ENCODE measurements around the gene EFNA2.
A peak's percentile ranks its signal among the peaks of the same experiment; 100 is the strongest.
"Not testable (repeated sequence)": the region's sequence is repeated elsewhere in the genome, so short reads cannot be mapped to it uniquely, and the experiment has no call there.

The EFNA2 gene

DNA sequence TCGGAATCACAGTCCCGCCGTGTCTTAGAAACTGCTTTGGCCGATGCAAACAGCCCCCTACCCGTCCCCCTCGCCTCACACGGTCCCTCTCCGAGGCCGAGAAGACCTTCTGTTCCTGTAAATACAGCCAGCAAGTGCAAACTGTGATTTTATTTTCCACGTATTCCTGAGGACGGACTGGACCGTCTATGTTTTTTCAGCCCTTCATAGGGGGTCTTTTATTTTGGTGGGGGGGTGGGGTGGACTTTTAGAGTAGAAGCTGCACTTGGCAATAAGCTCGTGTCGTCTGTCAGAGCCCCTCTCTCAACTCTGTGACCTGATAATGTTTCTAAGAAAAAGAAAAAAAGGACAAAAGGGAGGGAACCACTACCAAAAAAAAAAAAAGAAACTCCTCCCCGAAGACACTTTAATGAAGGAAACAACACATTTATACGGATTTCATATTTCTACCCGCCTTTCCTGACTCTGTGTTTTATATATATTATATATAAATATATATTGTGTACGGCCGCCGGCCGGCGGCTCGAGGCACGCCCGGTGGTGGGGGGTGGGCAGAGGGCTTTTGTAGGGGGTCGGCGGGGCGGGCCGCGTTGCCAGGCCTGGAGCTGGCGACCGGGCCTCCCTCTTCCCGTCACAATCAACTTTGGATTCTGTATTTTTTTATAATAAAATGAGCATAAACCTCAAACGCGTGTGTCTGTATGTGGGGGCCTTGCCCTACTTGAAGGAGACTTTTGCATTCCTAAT is 15.2 kb downstream of the EFNA2 start:
- DNase-seq, result no peak

DNA sequence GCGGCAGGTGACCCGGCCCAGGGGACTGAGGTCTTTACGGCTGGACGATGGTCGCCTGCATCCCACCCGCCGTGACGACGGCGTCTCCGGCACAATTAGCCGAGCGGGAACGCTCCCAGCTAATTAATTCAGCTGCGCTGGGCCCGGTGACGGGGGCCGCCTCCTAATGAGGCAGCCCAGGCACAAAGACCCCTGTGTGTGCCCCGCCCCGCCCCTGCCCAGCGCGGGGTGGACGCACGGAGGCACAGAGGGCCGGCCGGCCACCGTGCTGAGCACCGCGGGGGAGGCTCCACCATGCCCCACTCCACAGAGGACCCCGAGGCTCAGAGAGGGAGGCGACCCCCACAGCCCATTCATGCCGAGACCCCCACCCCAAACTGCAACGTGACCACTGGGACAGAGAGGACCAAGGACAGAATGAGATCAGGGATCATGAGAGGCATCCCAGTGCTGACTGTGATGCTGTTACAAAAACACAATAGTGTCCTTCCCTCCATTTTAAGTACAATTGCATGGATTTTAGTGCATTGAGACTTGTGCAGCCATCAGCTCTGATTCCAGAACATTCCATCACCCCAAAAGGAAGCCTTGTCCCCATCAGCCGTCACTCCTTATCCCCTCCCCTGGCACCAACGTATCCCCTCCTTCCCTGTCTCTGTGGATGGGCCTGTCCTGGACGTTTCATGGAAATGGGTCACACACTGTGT is 17.0 kb downstream of the EFNA2 start:
- DNase-seq, result no peak

DNA sequence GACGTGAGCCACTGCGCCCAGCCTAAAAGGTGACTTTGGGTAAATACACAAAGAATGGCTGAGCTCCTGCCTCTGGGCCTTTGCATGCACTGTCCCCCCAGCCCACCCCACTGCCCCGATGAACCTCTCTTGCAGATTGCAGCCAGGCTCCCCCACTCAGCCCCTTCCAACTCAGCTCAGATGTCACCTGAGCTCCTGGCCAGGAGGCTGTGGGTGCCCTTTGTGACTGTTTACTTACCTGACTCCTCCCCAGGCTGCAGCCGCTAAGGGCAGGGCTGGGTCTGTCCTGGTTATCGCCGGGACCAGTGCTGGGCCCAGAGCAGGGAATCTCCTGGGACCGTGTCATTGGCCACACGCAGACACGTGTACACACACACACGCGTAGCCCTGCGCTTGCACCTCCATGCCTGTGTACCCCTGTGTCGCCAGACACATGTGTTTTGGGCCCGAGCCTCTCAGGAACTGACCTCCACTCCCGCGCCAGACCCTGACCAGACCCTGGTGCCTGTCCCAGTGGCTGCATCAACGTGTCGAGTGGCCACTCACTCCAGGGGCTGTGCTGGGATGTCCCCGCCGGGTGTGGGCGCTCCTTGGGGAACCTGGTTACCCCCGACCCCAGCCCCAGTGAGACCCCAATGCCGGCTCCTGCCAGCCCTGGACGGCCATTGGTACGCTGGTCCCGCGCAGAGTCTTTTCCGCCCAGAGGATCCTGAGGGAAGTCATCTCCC is 18.7 kb downstream of the EFNA2 start:
- DNase-seq, result no peak

DNA sequence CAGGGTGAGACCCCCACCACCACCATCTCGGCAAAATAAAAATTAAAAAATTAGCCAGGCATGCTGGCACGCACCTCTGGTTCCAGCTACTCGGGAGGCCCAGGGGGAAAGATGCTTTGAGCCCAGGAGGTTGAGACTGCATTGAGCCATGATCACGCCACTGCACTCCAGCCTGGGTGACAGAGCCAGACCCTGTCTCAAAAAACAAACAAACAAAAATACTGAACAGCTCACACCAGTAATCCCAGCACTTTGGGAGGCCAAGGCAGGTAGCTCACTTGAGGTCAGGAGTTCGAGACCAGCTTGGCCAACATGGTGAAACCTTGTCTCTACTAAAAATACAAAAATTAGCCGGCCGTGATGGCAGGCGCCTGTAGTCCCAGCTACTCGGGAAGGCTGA is 19.7 kb downstream of the EFNA2 start:
- DNase-seq, result not testable (repeated sequence)

DNA sequence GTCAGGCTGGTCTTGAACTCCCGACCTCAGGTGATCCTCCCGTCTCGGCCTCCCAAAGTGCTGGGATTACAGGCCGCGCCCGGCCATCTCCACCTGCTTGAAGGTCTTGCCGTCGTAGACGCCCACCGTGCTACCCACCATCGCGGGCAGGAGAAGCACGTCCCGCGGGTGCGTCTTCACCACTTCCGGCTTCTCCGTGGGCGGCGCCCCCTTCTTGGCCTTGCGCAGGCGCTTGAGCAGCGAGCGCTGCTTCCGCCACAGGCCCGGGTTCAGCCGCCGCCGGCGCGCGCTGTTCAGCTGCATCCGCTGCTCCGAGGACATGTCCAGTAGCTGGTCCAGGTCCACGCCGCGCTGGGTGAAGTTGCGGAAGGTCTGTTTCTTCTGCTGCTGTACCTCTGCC is 21.6 kb downstream of the EFNA2 start:
- DNase-seq, result no peak

DNA sequence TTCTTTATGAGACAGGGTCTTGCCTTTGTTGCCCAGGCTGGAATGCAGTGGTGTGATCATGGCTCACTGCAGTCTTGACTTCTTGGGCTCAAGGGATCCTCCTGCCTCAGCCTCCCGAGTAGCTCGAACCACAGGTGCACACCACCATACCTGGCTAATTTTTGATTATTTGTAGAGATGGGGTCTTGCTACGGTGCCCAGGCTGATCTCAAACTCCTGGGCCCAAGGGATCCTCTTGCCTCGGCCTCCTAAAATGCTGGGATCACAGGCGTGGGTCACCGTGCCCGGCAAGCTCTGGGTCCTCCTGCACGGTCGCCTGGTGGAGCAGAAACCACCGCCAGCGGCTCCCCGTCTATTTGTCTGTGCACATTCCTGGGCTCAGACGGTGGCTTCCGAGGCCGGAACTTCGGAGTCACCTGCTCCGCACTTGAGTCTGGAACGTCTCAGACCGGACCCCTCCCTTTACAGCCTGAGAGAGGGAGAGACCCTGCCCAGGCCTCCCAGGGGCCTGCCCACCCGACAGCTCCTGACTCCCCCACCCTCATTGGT is 22.2 kb downstream of the EFNA2 start:
- no peak for DNase-seq

DNA sequence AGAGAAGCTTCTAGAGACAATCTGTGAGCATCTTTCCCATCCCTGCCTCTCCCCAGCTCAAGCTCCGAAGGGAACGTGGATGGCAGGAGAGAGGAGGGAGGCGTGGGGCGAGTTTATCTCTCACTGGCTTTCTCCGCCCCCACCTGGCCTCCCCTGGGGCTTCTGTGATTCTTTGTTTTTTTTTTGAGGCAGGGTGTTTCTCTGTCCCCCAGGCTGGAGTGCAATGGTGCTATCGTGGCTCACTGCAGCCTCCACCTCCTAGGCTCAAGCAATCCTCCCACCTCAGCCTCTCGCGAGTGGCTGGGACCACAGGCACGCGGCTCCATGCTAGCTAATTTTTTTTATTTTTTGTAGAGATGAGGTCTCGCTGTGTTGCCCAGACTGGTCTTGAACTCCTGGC is 23.0 kb downstream of the EFNA2 start:
- no peak for DNase-seq

DNA sequence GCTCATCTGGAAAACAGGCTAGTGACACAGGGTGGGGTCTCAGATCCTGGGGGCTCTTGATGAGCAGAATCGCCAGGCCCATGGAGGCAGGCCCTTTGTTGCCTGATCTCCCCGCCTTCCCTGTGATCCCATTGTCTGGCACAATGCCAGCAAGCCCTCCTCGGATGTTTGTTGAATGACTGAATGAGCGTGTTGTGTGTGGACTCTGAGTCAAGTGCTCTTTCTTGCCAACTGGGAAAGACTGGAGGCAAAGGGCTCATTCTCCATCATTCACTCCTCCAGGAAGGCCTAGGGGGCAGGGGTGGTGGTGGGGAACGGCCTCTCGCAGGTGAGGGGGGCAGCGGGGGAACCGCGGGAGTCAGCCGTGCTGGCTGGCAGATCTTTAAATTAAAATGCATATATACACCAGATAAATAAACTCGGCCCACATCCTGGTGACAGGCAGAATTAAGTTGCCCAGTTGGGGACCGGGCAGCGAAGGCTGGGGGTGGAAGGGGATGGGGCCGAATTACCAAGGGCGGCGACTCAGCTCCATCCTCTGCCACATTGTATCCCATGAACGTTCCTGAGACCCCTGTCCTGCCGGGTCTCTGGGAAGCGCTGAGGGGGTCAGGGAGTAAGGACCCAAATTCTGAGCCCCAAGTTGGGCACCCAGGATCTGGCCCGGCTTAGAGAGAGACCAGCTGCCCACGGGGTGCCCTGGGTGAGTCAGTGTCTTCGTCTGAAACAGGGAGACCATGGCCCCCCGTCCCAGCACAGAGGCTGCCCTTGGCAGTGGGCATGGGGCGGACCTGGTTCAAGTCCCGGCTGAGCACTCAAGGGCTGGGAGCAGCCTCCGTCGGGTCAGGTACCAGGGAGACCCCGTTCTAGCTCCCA is 24.5 kb downstream of the EFNA2 start:
- DNase-seq, result no peak

DNA sequence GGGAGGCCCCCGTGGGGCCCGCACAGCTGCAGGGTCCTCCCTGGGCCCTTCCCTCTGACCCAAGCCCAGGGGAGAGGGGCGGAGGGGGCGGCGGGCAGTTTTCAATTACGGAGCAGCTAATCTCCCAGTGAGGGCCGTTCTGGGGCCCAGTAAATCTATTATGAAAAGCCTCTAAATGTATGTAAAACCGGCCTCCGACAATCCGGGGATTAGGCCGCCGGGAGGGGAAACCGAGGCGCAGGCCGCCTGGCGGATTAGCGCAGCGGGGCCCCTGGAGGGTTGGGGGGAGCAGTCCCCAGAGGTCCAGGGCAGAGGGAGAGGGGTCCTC is 25.1 kb downstream of the EFNA2 start:
- no peak for DNase-seq

DNA sequence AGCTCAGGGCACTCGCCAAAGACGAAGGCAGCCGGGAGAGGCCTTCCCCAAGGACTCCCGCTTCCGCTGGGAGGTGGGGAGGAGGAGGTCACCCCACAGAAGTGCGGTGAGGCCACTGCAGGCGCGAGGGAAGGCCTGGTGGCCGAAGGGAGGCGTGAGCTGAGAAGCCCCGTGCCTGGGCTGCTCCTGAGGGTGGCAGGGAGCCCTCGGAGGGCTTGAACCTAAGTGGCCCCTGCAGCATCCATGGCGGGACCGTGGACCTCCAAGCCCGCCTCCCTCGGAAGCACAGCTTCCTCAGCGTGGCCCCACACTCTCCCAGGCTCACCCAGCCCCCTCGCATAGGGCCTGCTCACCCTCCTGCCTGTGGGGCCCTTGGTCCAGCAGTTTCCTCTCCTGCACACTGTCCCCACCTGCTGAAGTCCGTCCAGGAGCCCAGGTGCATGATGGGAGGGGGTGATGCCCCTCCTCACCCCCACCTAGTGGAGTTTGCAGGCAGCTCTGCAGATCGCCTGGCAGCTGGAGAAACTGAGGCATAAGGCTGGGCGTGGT is 25.9 kb downstream of the EFNA2 start:
- DNase-seq, result no peak

DNA sequence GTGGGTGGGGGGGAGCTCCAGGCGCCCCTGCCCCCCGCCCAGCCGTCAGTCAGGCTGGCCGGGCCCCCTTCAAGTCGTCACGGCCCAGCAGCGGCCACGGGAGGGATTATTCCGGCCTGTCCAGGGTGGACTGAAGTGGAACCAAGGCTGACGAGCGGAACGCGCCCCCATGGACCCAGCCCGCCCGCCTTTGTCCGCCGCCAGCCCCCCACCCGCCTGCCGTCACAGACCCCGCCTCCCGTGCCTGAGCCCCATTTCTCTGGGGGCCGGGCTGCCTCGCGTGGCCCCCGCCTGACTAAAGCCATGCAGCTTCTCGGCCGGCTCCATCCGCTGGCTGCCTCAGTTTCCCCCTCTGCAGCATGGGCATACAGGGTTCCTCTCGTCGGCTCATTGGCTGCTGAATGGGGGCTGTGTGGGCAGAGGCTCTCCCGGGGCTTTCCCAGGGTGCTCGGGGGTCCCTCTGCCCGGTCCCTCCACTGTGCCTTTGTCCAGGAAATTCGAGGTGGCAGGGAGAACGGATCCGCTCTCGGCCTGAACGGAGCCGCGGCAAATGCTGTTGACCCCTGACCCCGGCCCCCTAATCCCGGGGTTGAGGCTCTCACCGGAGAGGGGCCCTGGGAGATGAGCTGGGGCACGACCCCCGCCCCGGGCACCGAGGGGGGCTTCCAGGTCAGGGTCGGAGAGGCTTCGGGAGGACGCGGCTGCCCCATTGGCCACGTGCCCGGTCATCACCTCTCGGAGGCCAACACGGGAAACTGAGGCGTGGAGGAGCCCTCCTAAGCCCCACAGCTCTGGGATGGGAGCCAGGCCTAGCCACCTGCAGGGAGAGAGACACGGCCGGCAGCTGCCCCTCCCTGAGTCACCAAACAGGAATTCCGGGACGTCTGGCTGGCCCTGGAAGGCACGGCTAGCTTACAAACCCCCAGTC is 27.4 kb downstream of the EFNA2 start:
- DNase-seq, result no peak

DNA sequence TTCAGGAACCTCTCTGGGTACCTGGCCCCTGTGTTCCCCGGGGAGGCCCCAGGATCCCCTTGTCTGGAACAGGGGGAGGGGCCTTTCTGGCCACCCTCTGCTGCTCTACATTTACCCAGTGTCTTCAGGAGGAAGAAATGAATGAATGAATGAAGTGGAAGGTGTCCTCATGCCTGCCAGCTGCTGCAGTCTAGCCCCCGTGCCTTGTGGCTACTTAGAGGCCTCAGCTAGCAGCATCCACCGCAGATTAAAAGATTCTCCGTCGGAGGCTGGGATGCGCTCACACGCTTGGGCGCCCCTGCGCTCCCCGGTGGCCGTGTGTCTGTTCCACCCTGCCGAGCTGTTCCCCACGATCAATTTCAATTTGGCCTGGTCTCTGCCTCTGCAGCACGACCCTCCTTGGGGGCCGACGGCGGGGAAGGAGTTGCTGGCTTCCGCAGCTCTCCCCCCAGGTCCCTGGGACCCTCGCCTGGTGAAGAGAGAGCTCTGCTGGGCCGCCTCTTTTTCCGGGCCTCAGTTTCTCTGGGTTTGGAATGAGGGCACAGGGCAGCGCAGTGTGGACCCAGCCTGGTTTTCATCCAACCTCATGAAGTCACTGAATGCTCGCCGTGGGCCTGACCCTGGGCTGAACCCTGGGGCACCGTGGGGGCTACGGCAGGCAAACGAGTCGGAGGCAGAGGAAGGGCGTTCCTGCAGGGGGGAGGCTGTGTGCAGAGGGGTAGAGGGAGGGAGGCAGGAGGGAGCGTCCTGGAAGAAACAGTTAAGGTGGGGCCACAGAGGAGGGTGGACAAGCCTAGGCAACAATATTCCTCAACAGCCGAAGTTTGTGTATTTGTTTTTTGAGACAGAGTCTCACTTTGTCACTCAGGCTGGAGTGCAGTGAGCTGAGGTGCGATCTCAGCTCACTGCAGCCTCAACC is 28.3 kb downstream of the EFNA2 start:
- DNase-seq, result no peak

DNA sequence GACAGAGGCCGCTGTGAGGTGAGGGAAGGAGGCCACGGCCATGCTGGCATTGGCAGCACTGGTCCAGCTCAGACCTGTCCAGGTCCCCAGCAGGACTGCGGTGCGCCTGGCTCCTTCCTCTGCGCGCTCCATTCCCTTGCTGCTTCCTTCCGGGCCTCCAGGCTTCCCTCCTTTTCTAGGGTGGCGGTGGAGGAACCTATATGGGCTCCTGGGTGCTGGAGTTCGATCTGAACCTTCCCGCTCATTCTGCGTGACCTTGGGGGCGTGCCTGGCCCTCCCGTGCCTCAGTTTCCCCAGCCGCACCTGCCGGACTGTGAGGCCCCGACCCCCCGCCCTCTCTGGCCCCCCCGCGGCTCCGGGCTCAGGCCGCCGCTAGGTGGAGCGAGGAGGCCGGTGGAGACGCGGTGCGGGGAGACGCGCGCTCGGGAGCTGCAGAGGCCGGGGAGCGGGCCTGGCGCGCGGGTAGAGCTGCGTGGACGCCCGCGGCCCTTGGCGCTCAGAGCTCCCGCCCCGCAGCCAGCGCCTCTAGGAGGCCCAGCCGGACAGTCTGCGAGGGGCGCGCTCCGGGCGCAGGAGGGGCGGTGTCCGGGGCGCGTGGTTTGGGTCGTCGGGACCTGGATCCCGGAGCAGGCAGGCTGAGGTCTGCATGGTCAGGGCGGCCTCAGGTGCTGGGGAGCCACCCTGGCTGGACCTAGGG is 29.9 kb downstream of the EFNA2 start:
- DNase-seq, result peak; percentile 45

DNA sequence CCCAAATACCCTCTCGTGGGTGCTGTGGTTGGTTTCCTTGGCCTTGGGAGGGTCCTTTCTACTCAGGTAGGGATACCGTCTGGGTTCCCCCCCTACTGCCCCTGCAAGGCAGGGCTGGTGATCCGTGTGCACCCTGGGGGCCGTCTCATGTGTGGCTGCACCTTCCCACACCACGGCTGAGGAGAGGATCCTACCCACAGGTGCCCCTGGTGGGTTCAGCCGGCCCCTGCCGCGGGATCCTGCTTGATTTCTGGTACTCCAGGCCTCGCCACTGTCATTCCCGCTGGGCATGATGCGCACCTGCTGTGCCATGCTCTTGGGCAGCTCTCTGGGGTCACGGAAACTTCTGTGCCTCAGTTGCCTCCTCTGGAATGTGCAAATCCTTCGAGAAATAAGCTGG is 30.8 kb downstream of the EFNA2 start:
- no peak for DNase-seq

DNA sequence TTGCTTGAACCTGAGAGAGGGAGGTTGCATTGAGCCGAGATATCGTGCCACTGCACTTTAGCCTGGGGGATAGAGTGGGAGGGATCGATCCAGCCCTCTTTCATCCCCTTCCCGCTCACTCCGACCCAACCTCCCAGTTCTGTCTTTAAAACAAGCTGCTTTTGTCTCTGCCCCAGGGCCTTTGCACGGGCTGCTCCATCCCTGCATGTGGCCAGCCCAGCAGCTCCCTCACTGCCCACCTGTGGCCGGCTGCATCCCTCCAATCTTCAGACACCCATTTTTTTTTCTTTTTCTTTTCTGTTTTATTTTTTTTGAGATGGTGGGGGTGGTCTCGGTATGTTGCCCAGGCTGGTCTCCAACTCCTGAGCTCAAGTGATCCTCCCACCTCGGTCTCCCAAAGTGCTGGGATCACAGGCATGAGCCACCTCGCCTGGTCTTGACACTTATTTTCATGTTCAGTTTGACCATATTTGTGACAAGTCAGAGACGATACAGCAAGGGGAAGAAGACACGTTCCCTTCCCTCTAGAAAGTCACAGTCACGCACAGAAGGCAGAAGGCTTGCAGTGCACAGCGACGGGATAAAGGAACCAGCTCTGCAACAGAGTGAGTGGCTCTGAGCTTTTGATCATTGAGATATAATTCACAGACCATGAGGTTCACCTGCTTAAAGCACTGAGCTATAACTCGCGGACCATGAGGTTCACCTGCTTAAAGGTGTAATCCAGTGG is 31.8 kb downstream of the EFNA2 start:
- DNase-seq, result no peak

DNA sequence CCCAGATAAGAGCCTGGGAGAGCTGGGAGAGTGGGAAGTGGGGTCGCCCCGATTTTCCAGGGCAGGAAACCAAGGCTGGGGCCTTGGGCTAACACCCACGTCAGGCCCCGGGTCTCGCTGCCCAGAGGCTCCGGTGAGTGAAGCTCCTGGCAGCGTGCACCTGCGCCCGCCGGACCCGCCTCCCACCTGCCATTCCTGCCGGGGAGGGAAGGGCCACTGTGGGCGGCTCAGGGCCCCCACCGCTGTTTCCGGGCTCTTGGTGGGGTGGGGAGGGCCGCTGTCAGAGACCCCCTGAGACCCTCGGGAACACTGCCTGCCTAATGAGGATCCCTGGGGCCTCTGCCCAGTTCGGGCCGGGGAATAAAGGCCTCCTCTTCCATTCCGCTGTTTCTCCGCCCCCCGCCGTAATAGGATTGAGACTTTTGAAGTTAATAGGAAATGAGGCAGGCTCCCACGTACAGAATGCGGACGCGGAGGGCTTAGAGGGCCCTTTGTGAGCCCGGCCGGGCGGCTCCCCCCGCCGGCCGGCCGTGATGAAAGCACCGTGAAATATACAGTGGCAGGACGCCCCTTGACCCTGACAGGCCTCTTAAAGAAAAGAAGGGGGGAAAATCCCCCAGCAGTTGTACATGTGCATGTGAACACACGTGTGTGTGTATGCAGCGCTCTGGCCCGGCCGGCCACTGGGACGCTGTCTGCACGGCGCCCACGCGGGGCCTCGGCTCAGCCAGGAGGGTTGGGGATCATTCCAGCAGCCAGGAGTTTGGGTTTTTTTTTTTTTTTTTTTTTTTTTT is 33.2 kb downstream of the EFNA2 start:
- no peak for DNase-seq

DNA sequence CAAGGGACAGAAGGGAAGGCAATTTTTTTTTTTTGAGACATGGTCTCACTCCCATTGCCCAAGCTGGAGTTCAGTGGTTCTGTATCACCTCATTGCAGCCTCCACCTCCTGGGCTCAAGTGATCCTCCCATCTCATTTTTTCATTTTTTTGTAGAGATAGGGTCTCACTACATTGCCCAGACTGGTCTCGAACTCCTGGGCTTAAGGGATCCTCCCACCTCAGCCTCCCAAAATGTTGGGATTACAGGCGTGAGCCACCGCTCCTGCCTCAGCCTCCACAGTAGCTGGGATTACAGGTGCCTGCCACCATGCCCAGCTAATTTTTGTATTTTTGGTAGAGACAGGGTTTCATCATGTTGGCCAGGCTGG is 34.6 kb downstream of the EFNA2 start:
- not testable (repeated sequence) for DNase-seq

DNA sequence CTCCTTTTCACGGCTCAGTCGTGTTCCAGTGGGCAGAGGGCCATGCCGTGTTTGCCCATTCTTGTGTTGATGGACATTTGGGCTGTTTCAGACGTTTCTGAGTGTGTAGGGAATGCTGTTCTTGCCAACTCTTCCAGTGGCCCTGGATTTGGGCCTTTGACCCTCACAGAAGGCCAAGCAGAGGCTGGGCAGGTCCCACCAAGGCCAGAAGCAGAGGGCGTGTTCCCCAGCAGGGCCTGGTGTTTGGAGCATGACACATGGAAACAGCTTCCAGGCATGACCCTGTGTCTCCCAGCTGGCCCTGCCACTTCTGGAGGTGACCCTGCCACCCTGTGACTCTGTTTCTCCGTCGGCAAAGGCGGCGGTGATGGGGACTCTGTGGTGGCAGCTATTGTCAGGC is 35.9 kb downstream of the EFNA2 start:
- no peak for DNase-seq

All from NCI-H1436 (cell line).